Motor neuron (in vitro differentiated cells): ENCODE results near the gene ZBED4. TPM values are rescaled to one million over a fixed set of nuclear protein-coding genes. Genes with fewer than 3 reads are reported as not detected.

ENCODE experiments used
- ATAC-seq, 8 experiments: fragments of 200-7000 bp; cut with Tn5 transposase; replicated peaks in 6 of 8; 2 replicates each; pipeline ENCODE4 v1.8.0; 2021; ENCODE audit warnings: mild to moderate bottlenecking in 8 of 8, moderate library complexity in 8 of 8
- H3K27ac ChIP-seq, 2 donors: fragments of 250-450 bp; sonication (Bioruptor Pico); 2 replicates each; pipeline ENCODE4 v1.9.0; 2021; ENCODE audit warnings: antibody characterized with exemption in 2 of 2, mild to moderate bottlenecking in 2 of 2, moderate library complexity in 1 of 2
- H3K4me1 ChIP-seq, 2 donors: fragments of 250-450 bp; sonication (Bioruptor Pico); replicated peaks in 1 of 2; 2 replicates each; pipeline ENCODE4 v1.6.1; 2021; ENCODE audit warnings: antibody characterized with exemption in 2 of 2, mild to moderate bottlenecking in 2 of 2, moderate library complexity in 1 of 2
- H3K4me3 ChIP-seq, 5 donors: fragments of 250-450 bp; sonication (Bioruptor Pico); 2 replicates each; pipeline ENCODE4 v1.9.0; 2021; ENCODE audit warnings: antibody characterized with exemption in 5 of 5, mild to moderate bottlenecking in 5 of 5, moderate library complexity in 4 of 5
- WGBS, 10 experiments: fragments of 450-650 bp; shearing (Covaris generic); methylation state at CpG; one replicate each; pipeline ENCODE4 v1.0.0; 2022; 5-methylcytosine and 5-hydroxymethylcytosine counted together
- in situ Hi-C, 9 experiments: fragments of 400-800 bp; cut with MboI; loops; one replicate each; pipeline ENCODE4 v1.15.0; 2021; ENCODE audit warnings: low sequenced_read_pairs in 9 of 9, low pct_unique_long_range_greater_than_20kb in 2 of 9; ENCODE audit not compliant: unreplicated experiment in 9 of 9
- total RNA-seq, 8 experiments: library from RNA; unstranded; fragments of 300-600 nt; gene quantifications; 2 replicates each; pipeline versions ENCODE4 v1.2.3 to v1.2.4, GENCODE V29; 2022

Gene ZBED4
- total RNA-seq, 8 experiments from 2014 or later, result 5.9 to 31.4 (median 16.9) TPM

DNA sequence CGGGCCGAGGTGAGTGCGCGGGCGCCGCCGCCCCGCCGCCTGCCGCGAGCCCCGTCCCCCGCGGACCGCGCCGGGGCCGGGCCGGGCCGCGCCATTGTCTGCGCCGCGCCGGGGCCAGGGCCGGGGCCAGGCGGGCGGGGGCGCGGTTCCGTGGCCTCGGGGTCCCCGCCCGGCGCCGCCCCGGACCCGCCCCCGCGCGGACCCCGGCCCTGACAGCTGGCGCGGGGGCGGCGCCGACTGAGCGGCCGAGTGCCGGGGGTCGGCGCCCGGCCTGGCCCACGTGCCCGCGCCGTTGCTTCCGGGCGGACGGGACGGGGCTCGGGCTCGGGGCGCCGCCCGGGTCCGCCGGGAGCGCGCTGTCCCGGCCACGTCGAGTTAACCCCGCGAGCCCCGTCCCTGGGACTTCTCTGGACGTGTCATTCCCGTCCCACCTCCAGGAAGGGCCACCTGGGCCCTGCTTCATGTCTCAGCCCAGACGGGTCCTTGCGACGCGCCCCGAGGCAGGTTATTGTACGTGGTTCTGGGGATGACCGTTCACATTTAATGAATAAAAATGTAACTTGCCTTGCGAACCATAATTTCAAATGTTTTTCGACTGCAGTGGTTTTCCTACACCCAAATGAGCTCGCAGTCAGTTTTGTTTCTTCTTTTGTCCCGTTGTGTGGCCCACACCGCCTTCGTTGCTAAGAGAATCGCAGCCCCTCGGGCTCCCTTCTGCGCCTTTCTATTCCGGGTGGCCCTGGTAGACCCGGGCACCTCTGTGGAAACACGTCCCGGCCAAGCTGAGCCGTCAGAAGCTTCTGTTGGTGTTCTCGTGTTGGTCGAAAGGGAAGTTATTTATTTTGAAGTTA, 562 bp downstream of the ZBED4 start:
- ATAC-seq, result peak in 5 of 8 experiments; percentile 18 to 37 (median 24)
- Histone ChIP-seq H3K4me1 (peaks cover 16% of the 10 kb centered on the region in 2 donors), H3K27ac (peak overlapping the region; percentile 74 to 84), H3K4me3 (peak overlapping the region; percentile 58 to 92 (median 72))
- in situ Hi-C loops, result no loop called here
- 0 to 9% (median 0%) methylated on average over 1 to 17 of the region's 101 CpGs; no CpG with 5 or more reads in 2 of the 10 experiments for WGBS, 10 experiments

DNA sequence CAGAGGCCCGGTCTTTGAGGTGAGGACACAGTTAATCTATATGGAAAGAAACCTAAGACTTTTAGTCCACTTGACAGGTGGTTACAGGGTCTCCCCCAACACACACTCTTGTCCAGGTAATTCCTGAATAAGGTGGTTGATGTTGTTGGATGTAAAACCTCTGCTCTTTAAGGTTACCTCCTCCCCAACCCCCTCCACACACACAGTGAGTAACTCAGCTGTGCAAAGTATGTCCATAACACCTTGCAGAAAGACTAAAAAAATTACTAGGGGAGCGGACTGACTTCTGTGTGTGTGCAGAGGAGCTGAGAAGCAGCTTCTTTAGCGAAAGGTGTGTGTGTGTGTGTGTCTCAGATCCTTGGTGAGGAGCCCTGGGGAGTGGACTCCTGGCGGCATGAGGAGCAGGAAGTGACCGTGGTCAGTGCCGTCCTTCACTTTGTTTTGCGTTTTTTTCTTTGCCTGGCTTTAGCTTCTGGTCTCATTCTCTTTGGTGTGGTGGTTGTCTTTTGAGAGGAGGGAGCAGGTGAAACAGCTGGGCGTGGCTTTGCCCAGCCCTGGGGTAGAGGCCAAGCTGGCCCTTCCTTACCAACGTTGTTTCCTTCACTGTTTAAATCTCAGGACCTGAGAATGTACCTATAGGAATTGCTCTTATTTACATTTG, 1.7 kb downstream of the ZBED4 start:
- H3K4me1 ChIP-seq, result peaks cover 13 to 15% of the 10 kb centered on the region in 2 donors
- in situ Hi-C loops, result no loop called here
- 17 to 60% (median 38%) methylated on average over 1 to 9 of the region's 9 CpGs; no CpG with 5 or more reads in 2 of the 10 experiments for WGBS, 10 experiments
- no peak for ATAC-seq
- H3K27ac ChIP-seq, result no peak overlapping the region
- peak overlapping the region; percentile 58 to 92 (median 72) for H3K4me3 ChIP-seq

DNA sequence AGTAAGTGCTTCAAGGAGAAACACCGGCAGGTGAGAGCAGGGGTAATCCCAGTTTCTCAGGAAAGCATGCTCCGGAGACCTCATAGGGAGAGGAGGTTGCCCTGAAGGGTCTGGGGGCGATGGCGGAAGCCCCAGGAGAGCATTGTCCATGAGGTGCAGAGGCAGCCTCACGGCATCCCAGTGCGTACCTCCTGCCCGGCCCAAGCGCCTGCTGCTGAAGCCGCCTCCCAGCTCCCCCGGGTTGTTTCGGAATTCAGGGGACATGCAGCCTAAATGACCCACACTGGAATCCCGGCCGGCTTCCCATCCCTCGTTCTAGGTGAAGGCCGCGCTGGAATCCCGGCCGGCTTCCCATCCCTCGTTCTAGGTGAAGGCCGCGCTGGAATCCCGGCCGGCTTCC, 2.7 kb downstream of the ZBED4 start:
- WGBS, 10 experiments, result 80 to 100% (median 91%) methylated on average over 1 to 4 of the region's 23 CpGs; no CpG with 5 or more reads in 6 of the 10 experiments
- no peak for ATAC-seq
- no peak overlapping the region for H3K4me3 ChIP-seq
- H3K27ac ChIP-seq, result no peak overlapping the region
- in situ Hi-C loops, result no loop called here
- peaks cover 13 to 15% of the 10 kb centered on the region in 2 donors for H3K4me1 ChIP-seq

DNA sequence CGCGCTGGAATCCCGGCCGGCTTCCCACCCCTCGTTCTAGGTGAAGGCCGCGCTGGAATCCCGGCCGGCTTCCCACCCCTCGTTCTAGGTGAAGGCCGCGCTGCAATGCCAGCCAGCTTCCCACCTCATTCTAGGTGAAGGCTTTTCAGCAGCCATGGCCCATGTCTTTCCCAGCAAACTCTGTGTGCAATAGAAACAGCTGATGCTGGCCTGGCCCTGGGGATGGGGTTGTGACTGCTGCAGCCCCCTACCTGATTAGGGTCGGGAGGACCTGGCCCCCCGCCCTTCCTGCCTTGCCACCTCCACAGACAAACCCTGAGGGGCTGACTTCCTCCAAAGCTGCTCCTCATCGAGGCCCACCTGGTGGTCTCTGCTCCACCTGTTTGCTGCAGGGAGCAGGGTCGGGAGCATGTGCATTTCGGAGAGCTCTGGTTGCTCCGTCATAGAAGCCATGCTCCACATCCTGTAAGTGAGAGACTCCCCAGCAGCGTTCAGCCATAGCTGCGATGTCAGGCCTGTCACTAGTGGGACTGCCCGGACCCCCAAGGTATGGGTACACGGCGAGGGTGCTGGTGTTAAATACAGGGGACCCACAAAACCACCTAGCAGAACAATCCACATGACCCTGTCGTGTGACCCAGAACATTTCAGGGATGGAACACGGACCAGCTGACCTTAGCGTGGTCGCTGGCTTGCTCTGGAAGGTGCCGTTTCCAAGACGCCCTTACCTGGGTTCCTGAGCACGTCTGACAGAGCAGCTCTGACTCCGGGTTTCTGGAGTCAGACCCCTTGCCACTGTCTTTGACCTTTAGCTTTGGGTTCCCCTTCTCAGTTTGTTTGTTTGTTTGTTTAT, 3.3 kb downstream of the ZBED4 start:
- in situ Hi-C loops, result no loop called here
- ATAC-seq, result no peak
- Histone ChIP-seq H3K27ac (no peak overlapping the region), H3K4me3 (no peak overlapping the region), H3K4me1 (peaks cover 13 to 15% of the 10 kb centered on the region in 2 donors)
- 80 to 100% (median 99%) methylated on average over 1 to 7 of the region's 31 CpGs; no CpG with 5 or more reads in 6 of the 10 experiments for WGBS, 10 experiments

DNA sequence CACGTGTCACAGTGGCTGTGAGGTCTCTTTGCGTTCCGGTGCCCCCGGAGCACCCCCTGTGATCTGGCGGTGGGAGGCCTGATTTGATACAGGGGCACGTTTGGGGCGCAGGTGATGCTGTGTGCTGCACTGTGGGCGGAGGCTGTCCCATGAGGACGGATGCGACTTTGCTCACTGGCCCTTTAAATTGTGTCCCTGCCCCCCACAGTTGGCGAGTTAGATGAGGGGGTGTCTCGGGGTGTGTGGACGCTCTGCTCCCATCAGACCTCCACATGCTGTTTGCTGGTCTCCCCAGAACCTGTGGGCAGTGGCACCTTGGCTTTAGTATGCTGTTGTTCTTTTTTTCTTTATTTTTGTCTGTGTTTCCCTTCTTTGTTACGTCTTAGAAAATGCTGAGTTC, 5.2 kb downstream of the ZBED4 start:
- peaks cover 10 to 15% of the 10 kb centered on the region in 2 donors for H3K4me1 ChIP-seq
- no peak overlapping the region for H3K4me3 ChIP-seq
- in situ Hi-C loops, result no loop called here
- no peak overlapping the region for H3K27ac ChIP-seq
- 68 to 90% (median 87%) methylated on average over 2 to 7 of the region's 14 CpGs; no CpG with 5 or more reads in 4 of the 10 experiments for WGBS, 10 experiments
- ATAC-seq, result no peak

DNA sequence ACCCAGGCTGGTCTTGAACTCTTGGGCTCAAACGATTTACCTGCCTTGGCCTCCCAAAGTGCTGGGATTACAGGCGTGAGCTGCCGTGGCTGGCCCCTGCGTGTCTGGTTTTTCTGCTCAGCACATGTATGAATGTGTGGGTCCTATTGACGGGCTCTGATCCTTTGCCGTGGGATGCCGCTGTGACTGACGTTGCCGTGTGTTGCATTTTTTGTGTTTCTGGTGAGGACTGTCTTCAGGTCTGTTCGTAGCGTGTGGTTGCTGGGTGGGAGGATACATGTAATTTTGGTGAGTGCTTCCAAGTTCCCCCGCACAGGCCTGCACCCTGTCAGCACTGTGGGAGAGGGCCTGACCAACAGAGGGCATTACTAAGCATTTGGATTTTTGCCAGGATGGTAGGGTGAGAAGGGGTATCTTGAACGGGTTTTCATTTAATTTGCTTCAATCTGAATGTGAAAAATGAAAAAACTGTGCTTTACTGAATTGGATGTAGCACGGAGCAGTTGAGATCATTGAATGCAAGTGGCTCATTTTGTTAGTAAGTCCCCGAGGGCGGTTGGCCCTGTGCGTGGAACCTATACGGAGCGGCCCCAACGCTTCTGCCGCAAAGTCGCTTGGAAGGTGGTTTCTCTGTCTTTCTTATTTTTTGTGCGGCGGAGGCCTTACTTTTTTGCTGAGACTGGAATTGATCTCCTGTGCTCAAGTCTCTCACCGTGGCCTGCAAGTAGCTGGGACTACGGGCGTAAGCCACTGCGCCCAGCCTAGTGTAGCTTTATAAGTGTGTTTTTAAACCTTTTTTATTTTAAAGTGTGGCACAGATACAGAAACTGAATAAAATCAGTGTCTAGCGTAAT, 8.2 kb downstream of the ZBED4 start:
- in situ Hi-C loops, result no loop called here
- 89 to 100% (median 93%) methylated on average over 2 to 28 of the region's 29 CpGs; no CpG with 5 or more reads in 1 of the 10 experiments for WGBS, 10 experiments
- ATAC-seq, result no peak
- H3K4me1 ChIP-seq, result no peaks in the 10 kb centered on the region
- no peak overlapping the region for H3K27ac ChIP-seq
- no peak overlapping the region for H3K4me3 ChIP-seq

DNA sequence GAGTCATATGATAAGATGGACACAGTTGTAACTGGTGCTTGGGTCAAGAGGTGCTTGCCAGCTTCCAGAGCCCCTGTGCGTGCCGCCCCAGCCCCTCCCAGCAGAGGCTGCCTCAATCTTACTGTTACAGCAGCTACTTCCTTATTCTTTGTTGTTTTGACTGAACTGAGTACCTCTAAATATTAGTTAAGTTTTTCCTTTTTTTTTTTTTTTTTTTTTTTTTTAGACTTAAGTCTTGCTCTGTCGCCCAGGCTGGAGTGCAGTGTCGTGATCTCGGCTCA, 8.8 kb downstream of the ZBED4 start:
- in situ Hi-C loops, result no loop called here
- no peak for ATAC-seq
- WGBS, 10 experiments, result 91 to 100% (median 99%) methylated on average over 3 to 5 of the region's 5 CpGs; no CpG with 5 or more reads in 4 of the 10 experiments
- no peak overlapping the region for H3K27ac ChIP-seq
- no peak overlapping the region for H3K4me3 ChIP-seq
- H3K4me1 ChIP-seq, result no peaks in the 10 kb centered on the region

DNA sequence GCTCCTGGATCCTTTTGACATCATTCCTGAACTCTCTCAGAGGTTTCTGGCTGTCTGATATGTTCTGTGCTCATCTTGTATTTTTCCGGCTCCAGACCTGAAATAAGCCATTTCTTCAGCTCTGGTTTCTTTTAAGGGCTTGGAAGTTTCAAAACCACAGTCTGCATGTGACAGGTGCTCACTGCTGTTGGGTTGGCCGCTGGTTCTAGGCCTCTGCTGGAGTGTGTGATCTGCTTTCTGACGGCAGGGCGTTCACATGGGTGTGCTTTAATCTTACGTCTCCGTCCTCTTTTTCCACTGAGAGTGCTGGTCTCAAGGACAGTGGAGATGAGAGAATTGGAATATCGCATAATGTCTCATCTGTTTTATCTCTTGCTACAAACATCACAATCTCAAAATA, 10.3 kb downstream of the ZBED4 start:
- no peaks in the 10 kb centered on the region for H3K4me1 ChIP-seq
- no peak overlapping the region for H3K4me3 ChIP-seq
- in situ Hi-C loops, result no loop called here
- WGBS, 10 experiments, result 76 to 100% (median 95%) methylated on average over 1 to 6 of the region's 7 CpGs; no CpG with 5 or more reads in 3 of the 10 experiments
- ATAC-seq, result no peak
- no peak overlapping the region for H3K27ac ChIP-seq

DNA sequence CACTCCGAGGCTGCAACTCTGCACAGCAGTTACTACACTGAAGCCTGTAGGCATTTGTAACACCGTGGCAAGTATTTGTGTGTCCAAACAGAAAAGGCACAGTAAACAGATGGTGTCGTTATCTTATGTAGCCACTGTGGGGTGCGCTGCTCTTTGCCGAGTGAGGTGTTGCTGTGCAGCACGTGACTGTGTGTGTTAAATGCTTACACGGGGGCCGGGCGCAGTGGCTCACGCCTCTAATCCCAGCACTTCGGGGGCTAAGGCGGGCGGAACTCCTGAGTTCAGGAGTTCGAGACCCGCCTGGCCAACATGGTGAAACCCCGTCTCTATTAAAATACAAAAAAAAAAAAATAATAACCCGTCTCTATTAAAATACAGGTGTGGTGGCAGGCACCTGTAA, 11.5 kb downstream of the ZBED4 start:
- ATAC-seq, result no peak
- in situ Hi-C loops, result no loop called here
- 85 to 100% (median 95%) methylated on average over 3 to 16 of the region's 17 CpGs; no CpG with 5 or more reads in 2 of the 10 experiments for WGBS, 10 experiments
- H3K4me1 ChIP-seq, result no peaks in the 10 kb centered on the region
- H3K4me3 ChIP-seq, result no peak overlapping the region
- no peak overlapping the region for H3K27ac ChIP-seq

DNA sequence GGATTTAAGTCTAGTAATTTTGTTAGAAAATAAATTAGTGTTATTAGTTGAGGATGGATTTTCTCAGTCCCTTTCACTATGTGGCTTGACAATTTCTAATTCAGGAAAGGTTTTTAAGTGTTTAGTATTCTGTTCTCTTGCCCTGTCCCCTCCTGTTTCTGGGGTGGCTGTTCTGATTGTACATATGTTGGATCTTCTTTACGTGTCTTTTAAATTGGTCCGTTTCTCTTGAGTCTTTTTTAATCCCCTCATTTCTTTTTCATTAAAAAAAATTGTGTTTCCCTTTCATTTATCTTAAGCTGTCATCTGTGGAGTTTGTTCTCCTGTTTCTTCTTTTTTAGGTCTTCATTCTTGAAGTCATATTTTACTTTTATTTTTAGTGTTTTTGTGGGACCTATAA, 12.5 kb downstream of the ZBED4 start:
- H3K4me1 ChIP-seq, result no peaks in the 10 kb centered on the region
- H3K4me3 ChIP-seq, result no peak overlapping the region
- no peak for ATAC-seq
- 24 to 73% (median 45%) methylated on average over 2 of the region's 2 CpGs for WGBS, 10 experiments
- no peak overlapping the region for H3K27ac ChIP-seq
- in situ Hi-C loops, result no loop called here

DNA sequence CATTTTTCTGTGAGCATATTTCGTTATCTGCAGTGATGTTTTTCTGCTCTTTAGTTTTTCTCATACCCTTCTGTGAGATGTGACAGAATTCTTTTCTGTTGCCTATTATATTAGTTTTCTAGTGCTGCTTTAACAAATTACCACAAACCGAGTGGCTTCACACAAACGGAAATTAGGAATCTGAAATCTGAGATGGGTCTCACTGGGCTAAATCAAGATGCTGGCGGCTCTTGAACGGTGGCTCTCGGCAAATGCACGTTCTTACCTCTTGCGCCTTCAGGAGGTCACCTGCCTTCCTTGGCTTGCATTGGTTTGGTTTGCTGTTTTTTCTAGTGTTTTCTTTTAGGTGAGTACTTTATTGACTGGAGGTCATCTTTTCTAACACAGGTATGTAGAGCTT, 13.0 kb downstream of the ZBED4 start:
- in situ Hi-C loops, result no loop called here
- no peak for ATAC-seq
- WGBS, 10 experiments, result 86 to 100% (median 94%) methylated on average over 1 to 8 of the region's 8 CpGs
- no peaks in the 10 kb centered on the region for H3K4me1 ChIP-seq
- no peak overlapping the region for H3K27ac ChIP-seq
- no peak overlapping the region for H3K4me3 ChIP-seq
